GM19238 (cell line): ENCODE data around the gene GGN.
"Not testable (repeated sequence)": the region's sequence is repeated elsewhere in the genome, so short reads cannot be mapped to it uniquely, and the experiment has no call there.

Source experiments
- DNase-seq: peaks from one replicate; pipeline ENCODE4 v3.0.0; 2011; ENCODE audit warnings: low spot score; ENCODE audit not compliant: insufficient read length

GGN gene

GRCh38 chr19:38411041-38411712, 23.3 kb upstream of the GGN start:
- DNase-seq, result no peak

GRCh38 chr19:38410407-38410806, 22.6 kb upstream of the GGN start:
- DNase-seq, result not testable (repeated sequence)

- no peak for DNase-seq
Measured at GRCh38 chr19:38409631-38410133, 21.8 kb upstream of the GGN start.

GRCh38 chr19:38405276-38405675, 17.4 kb upstream of the GGN start:
- DNase-seq, result no peak

- no peak for DNase-seq
Measured at GRCh38 chr19:38404858-38405257, 17.0 kb upstream of the GGN start.

GRCh38 chr19:38402967-38403674, 15.3 kb upstream of the GGN start, which contains the start of gene FAM98C:
Gene FAM98C (plus strand): TSS chr19:38403093. CDS start chr19:38403154, 61 bp downstream.
- DNase-seq, result peak; percentile 100

- DNase-seq, result no peak
Measured at GRCh38 chr19:38402623-38402966, 14.8 kb upstream of the GGN start.

GRCh38 chr19:38401148-38401547, 13.3 kb upstream of the GGN start:
- DNase-seq, result no peak

GRCh38 chr19:38400361-38400760, 12.5 kb upstream of the GGN start:
- no peak for DNase-seq

- DNase-seq, result no peak
Measured at GRCh38 chr19:38399537-38399936, 11.7 kb upstream of the GGN start.

- DNase-seq, result no peak
Measured at GRCh38 chr19:38399081-38399480, 11.2 kb upstream of the GGN start.

GRCh38 chr19:38395381-38396114, 7.7 kb upstream of the GGN start:
- DNase-seq, result no peak

GRCh38 chr19:38394488-38394887, 6.7 kb upstream of the GGN start:
- no peak for DNase-seq

GRCh38 chr19:38392707-38393308, 5.0 kb upstream of the GGN start:
- no peak for DNase-seq

- DNase-seq, result no peak
Measured at GRCh38 chr19:38391911-38392464, 4.2 kb upstream of the GGN start.

- DNase-seq, result no peak
Measured at GRCh38 chr19:38389957-38390924, 2.4 kb upstream of the GGN start.

- no peak for DNase-seq
Measured at GRCh38 chr19:38389101-38389925, 1.5 kb upstream of the GGN start.

GRCh38 chr19:38388349-38389100, 691 bp upstream of the GGN start, which contains the start of gene SPRED3:
Gene SPRED3 (plus strand): TSS chr19:38388697. CDS start chr19:38390303, 1,606 bp downstream.
- DNase-seq, result no peak
